Bronchial epithelial cell (primary cell): ENCODE data around the gene CNOT8. TPM values are rescaled to one million over a fixed set of nuclear protein-coding genes. Genes with fewer than 3 reads are reported as not detected.

Source experiments
- DNase-seq: peaks from one replicate; pipeline ENCODE4 v3.0.0-alpha.2; 2010; ENCODE audit warnings: low read depth
- FAIRE-seq: peaks from 2 replicates; lab custom pipeline; 2011; peaks lifted over from hg19 to GRCh38; lab: Jason Lieb, UNC
- H3K27me3 ChIP-seq: 2 replicates; pipeline ENCODE4 v1.5.1; 2011; ENCODE audit warnings: low read length; ENCODE audit not compliant: control insufficient read depth, insufficient read depth
- H3K36me3 ChIP-seq: 2 replicates; pipeline ENCODE4 v1.5.1; 2011; ENCODE audit warnings: low read length; ENCODE audit not compliant: control insufficient read depth, insufficient read depth
- H3K4me3 ChIP-seq: 2 replicates; pipeline ENCODE4 v1.5.1; 2011; ENCODE audit warnings: mild to moderate bottlenecking, low read depth, low read length, control low read depth
- total RNA-seq: library from RNA; depleted of rRNA; stranded (reverse); fragments of >200 nt; gene quantifications from 2 replicates; pipeline ENCODE4 v1.2.1, GENCODE V29; 2014
- TF ChIP-seq, protein P1 (sequence below): IDR thresholded peaks from 2 replicates; pipeline ENCODE4 v1.5.1; 2011; ENCODE audit warnings: mild to moderate bottlenecking, moderate library complexity, low read length, control low read depth, inconsistent platforms; ENCODE audit not compliant: insufficient read depth, severe bottlenecking

The CNOT8 gene
- total RNA-seq, 1 donor from 2014 or later, result 56.1 TPM

DNA sequence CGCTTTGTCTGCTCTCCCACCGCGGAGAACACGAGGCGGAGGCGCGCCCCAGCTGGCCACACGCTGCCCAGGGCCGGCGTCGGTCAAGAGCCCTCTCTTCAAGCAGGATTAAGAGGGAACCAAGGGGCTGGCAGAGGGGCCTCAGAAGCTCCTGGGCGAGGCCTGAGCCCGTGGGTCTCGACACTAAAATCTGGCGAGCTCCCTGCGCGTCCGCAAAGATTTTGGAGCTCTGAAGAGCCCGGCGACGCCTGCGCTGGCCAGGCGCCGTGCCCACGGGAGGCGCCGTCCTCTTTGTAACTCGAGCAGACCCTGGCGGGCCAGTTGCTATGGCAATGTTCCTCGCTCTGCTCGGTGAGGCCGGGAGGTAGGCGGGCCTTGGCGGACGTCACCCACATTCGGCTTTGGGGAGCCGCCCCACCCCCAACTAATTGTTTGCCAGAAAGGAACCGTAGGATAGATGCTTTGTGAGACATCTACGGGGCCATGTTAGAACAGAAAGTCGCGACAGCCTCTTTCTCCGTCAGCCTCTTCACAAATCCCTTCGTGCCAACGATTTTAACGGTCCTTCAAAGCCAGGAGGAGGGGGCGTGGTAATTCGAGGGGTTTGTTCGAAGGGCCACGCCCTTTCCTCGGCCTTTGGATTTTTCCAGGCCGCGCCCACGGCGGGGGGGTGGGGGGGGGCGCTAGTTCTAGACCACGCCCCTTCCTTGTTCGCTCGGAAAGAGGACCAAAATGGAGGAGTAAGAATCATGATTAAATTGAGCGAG lies 714 bp upstream of the CNOT8 start:
- H3K36me3 ChIP-seq, result no peaks in the 10 kb centered on the region
- H3K4me3 ChIP-seq, result peak overlapping the region; percentile 74
- DNase-seq (peak; percentile 84), FAIRE-seq (no peak)
- H3K27me3 ChIP-seq, result no peaks in the 10 kb centered on the region
- TF ChIP-seq, protein P1, sequence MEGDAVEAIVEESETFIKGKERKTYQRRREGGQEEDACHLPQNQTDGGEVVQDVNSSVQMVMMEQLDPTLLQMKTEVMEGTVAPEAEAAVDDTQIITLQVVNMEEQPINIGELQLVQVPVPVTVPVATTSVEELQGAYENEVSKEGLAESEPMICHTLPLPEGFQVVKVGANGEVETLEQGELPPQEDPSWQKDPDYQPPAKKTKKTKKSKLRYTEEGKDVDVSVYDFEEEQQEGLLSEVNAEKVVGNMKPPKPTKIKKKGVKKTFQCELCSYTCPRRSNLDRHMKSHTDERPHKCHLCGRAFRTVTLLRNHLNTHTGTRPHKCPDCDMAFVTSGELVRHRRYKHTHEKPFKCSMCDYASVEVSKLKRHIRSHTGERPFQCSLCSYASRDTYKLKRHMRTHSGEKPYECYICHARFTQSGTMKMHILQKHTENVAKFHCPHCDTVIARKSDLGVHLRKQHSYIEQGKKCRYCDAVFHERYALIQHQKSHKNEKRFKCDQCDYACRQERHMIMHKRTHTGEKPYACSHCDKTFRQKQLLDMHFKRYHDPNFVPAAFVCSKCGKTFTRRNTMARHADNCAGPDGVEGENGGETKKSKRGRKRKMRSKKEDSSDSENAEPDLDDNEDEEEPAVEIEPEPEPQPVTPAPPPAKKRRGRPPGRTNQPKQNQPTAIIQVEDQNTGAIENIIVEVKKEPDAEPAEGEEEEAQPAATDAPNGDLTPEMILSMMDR, result peak; percentile 0

DNA sequence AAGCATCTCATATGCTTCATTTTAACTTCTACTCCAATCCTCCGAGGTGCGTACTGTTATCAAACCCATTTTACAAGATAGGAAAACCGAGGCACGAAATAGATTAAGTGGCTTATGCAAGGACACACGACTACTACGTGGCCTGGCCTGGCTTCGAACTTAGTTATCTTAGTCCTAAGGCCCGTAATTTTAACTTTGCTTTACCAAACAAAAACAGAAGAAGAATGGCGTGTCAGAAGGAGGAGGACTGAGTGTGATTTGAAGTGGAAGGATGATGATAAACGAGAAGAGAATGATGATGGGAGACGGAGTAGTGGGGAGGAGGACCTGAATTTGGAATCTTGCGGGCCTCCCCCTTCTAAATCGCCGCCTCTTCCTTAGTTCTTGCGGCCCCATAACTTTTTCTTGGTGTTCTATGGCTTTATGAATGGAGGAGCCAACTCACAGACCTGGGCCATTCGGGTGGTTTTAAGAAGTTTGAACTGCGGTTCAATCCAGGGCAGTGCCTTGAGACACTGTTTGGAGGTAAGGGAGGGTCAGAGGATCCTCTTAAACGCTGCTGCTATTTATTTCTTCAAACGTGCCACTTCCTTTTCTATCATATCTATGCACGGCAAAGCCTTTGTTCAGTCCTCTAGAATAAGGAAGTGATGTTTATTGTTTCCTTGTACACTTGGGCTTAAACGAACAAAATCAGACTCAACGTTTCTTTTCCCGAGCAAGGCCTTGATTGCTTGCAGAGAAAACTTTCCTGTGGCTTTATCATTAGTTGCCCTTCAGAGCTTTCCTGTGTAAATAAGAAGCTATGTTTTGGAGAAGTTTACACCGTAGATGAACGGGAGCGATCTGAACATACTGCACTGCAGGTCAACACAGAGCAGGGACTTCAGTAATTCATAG lies 795 bp downstream of the CNOT8 start:
- TF ChIP-seq, protein P1, result no peak
- H3K4me3 ChIP-seq, result peak overlapping the region; percentile 74
- peak; percentile 29 for DNase-seq
- H3K36me3 ChIP-seq, result peaks cover 3% of the 10 kb centered on the region
- H3K27me3 ChIP-seq, result no peaks in the 10 kb centered on the region
- no peak for FAIRE-seq

DNA sequence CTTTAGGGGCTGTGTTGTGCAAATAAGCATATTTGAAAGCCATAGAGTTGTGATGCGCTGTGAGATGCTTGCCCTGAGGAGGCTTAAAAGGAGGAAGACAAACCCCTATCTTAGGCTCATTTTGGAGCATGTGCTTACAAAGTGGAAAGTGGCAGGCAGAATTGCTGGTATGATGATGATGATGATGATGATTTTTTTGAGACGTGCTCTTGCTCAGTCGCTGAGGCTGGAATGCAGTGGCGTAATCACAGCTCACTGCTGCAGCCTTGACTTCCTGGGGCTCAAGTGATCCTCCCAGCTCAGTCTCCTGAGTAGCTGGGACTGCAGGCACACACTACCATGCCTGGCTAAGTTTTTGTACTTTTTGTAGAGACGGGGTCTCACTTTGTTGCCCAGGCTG lies 1.7 kb downstream of the CNOT8 start:
- Histone ChIP-seq H3K4me3 (peak overlapping the region; percentile 74), H3K36me3 (peaks cover 3% of the 10 kb centered on the region), H3K27me3 (no peaks in the 10 kb centered on the region)
- FAIRE-seq, result no peak
- TF ChIP-seq, protein P1, result no peak
- DNase-seq, result peak; percentile 75

DNA sequence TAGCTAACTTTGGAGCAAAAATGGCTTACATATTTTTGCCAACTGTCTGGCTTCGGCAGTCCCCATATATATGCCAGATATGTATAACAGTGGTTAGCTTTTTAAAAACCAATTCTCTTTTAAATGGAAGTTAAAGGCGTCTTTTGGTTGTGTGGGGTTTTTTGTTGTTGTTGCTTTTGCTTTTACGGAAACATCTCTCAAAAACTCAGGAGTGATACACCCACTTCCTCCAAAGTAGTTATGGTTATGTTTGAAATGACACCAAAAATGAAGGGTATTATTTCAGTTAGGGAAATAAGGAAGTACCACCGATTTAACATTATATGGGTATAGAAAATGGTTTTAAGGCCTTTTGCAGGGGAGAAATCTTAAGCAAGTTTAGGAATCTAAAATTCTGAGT lies 2.3 kb downstream of the CNOT8 start:
- TF ChIP-seq, protein P1, result no peak
- no peak for FAIRE-seq
- DNase-seq, result no peak
- peaks cover 3% of the 10 kb centered on the region for H3K36me3 ChIP-seq
- H3K27me3 ChIP-seq, result no peaks in the 10 kb centered on the region
- no peak overlapping the region for H3K4me3 ChIP-seq

DNA sequence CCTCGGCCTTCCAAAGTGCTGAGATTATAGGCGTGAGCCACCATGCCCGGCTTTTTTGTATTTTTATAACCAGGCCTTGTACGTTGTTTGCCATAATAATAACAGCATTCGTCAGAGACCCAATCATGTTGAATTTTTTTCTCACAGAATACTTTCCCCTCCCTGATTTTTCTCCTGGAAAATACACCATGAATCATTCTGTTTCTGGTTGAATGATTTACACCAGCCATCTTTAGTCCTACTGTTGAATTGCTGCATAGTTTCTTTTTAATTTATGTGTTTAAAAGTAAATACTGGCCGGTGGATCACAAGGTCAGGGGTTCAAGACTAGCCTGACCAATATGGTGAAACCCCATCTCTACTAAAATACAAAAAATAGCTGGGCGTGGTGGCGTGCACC lies 3.5 kb downstream of the CNOT8 start:
- TF ChIP-seq, protein P1, result no peak
- Histone ChIP-seq H3K36me3 (peaks cover 5% of the 10 kb centered on the region), H3K4me3 (no peak overlapping the region), H3K27me3 (no peaks in the 10 kb centered on the region)
- DNase-seq (no peak), FAIRE-seq (no peak)
